ENCODE data around the gene JCAD.
A peak's percentile ranks its signal among the peaks of the same experiment; 100 is the strongest.
"Not testable (repeated sequence)": the region's sequence is repeated elsewhere in the genome, so short reads cannot be mapped to it uniquely, and the experiment has no call there.

Gene JCAD

DNA sequence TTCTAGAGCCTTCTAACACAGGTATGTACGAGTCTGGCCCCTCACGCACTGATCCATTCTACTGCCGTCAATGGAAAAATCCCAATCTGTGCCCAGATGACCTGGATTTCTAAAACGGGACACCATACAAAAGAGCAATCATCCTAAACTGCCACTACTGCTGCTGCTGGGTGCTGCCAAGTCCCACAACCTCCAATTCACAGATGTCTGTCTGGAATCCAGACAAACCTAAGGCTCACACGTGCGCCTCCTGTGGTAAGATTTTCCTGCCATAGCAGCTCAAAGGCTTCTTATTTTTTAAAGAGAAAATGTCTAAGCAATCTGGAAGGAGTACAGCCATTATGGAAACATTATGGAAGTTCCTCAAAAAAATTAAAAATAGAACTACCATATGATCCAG, 40.9 kb downstream of the JCAD start:
- DNase-seq = no peak

- no peak for DNase-seq
These were observed 41.4 kb downstream of the JCAD start for GRCh38 chr10:30017966-30018365.

DNA sequence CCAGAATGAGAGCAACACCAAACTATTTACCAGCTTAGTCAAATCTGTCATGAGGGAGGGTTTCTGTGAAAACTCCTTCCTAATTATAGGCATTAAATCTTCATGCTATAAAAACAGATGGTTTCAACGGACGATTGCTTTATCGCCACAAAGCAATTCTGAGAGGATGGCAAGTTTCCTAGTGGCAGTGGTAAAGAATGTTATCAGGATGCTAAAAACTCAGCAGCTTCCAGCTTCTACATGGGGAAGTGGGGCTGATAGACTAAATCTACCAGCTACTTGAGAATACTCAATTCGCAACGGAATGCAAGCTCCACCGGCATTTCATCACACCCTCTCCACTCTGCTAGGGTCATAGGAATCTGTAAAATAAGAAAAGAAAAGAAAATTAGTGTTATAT, 41.8 kb downstream of the JCAD start:
- DNase-seq = no peak

- DNase-seq = no peak
These were observed 44.9 kb downstream of the JCAD start for GRCh38 chr10:30014511-30014910.

GRCh38 chr10:30013757-30014156, 45.6 kb downstream of the JCAD start:
- DNase-seq = peak; percentile 70

DNA sequence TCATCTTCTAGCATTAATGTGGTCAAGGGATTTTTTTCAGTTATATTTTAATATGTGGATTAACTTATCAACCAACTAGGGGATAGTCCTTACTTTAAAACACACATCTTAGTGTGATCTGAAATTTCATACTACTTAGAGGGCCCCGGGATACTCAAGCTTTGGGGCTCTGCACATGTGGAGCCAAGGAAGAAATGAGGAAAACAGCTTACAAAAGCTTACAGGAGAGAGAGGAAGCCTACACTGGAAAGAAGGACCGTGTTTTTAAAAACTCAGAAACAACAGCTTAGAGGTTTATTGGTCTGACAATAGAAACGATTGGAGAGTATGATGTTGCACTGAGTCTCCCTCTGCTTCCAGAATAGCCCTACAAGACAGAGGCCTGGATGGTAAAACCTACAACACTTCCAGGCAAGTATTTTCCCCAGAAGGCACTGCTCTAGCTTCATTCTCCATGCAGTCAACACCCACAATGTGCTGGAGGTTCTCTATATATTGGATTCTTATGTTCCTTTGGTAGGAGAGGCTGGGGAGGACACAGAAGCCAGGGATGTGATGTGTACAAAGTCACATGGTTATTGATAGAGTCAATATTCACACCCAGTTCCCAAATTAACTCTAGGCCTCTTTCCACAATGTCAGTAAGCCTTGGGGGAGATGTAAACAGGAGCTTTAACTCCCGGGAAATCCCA, 47.3 kb downstream of the JCAD start:
- DNase-seq = no peak

DNA sequence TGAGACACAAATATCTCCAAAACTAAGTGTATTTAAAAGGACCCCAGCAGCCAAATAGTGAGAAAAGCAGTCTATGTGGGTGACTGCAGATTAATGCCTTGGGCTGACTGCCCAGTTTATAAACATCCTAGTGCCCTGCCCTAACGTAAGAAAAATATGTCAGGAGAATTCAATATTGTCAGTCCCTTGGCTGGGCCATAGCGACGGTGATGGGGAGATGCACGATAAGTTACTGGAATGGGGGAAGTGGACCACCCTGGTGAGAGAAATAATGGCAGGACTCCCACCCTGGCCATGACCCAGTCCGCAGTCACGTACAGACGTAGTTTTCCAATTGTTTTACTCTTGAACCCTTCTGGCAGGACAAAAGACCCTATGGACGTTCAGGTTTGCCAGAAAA, 48.0 kb downstream of the JCAD start:
- no peak for DNase-seq

DNA sequence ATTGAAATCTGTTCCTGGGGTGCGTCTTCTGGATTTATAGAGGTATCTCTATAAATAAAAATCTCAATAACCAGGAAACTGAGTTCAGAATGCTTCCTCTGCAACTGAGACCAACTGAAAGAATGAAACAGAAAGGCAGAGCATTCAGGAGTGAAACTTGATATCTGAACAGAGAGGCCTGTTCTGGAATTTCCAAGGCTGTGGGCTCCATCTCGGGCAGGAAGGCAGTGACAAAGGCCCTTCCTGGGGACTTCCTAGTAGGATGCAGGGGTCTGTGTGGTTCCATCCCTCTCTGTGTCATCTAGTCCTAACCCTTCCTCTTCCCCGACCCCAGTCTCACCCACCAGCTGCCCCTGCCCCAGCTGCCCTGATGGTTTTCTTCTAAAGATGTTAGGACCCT, 52.0 kb downstream of the JCAD start:
- DNase-seq = no peak

DNA sequence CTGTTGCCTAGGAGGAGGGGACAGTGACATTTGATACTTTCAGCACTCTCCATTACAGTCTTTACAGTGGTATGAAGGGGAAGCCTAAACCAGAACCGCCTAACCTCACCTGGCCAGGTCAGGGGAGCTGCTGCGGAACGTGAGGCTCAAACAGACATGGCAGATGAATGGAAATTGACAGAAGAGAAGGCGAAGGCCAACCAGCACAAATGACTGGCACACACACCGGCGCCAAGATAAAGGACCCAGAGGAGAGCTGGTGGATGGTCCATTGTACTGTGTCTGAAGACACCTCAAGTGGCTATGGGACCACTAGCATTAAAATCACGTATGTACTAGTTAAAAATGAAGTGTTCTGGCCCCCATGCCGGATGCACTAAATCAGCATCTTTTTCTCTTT, 53.0 kb downstream of the JCAD start:
- DNase-seq = no peak

- DNase-seq = not testable (repeated sequence)
These were observed 54.3 kb downstream of the JCAD start for GRCh38 chr10:30005116-30005515.

GRCh38 chr10:30002426-30003266, 56.7 kb downstream of the JCAD start:
- DNase-seq = peak; percentile 79

DNA sequence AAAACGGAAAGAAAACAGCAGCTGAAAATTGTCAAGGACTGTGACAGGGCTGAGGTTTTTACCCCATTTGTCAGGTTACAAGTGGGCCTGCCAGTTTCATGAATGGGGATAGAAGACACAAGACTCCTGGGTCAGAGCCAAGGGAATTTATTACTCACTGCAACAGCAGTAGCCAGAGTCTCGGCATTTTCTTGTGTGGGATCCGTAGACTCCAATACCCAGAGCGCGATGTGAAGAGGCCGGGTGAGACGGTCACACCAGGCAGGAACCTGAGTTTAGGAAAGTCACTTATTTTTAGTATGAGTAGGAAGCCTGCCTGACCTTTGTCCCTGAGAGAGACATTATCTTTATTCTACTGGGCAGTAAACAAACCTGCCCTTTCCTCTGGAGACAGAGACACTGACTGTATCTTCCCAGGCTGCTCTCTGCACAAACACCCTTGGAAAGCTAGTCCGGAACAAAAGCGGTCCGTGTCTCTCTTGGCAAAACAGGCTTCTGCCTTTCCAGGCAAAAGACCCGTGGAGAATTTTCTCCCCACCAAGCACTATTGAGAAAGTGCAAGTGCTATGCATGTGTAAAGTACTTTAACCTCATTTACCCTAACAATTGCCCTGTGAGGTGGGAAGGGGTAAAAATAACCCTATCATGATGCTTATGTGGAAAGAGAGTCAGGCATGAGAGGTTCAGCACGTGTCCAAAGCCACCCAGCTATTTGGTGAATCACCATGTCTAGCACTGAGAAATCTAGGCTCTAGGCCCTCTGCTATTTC, 58.4 kb downstream of the JCAD start:
- no peak for DNase-seq

DNA sequence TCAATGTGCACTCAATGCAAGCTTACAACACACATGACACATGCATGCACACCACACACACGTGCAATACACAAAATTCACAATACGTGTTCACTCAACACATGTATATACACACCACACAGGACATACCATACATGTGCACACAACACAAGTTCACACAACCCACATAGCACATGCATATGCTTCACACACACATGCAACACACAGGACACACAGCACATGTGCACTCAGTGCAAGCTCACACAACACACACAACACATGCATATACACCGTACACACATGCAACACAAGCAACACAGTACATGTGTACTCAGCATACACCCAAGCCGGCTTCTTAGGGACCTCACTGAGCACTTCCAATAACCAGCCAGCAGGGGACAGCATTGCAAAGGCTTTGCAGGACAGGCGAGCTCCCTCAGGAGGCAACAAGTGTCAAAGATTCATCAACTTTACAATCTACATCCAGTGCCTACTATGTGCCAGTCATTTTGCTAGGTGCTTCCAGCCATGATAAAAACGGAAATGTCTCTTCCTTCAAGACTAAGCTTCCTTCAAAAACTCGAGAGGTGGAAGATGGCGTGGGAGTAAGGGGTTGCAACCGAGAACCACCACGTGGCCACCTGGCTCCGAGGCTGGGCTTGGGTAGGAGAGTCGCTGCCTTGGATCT, 61.1 kb downstream of the JCAD start:
- DNase-seq = peak; percentile 80

GRCh38 chr10:29994811-29995210, 64.6 kb downstream of the JCAD start:
- DNase-seq = no peak

DNA sequence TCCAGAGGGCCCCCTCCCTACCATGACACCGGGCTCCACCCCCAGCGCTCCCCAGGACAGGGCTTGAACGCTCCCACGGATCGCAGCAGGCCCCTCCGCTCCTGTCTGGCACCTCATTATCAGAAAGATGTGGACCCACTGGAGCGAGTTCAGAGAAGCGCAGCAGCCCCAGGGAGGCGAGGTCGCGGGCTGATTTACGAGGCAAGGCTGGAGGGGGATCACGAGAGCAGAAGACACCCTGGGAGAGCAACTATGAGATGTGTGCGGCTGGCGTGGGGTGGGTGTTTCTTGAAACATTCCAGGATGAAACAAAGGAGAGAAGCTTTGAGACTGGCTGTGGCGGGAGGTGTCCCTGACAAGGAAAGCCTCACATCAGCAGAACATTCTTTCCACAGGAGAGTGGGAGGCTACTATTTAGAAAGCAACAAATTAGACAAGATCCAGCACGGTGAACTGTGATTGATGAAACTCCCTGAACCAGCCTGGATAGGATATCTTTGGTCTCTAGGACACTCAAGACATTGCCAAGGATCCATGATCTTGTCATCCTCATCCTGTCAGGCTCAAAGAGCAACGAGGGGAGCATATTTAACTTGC, 66.0 kb downstream of the JCAD start:
- DNase-seq = no peak

- no peak for DNase-seq
These were observed 66.5 kb downstream of the JCAD start for GRCh38 chr10:29992914-29993313.

- no peak for DNase-seq
These were observed 68.0 kb downstream of the JCAD start for GRCh38 chr10:29991382-29991781.

DNA sequence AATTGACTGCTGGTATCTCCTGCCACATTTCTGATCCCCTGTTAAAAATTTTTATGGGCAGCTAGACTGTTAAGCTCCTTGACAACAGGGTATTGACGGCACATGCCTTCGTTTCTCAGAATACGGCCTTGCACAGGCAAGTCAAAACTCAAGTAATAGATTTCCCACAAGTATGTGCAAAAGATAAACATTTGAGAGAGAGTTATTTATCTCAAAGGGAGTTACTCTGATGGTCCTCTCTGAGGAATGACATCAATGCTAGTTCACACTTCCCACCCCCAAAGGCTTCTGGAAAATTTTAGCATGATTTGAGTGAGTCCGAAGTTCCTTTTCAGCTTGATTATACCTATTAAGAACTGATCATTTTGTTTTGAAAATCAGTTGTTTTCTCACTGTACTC, 71.9 kb downstream of the JCAD start:
- no peak for DNase-seq

- no peak for DNase-seq
These were observed 76.3 kb downstream of the JCAD start for GRCh38 chr10:29982997-29983648.

- DNase-seq = no peak
These were observed 77.9 kb downstream of the JCAD start for GRCh38 chr10:29981510-29981909.

- no peak for DNase-seq
These were observed 79.3 kb downstream of the JCAD start for GRCh38 chr10:29980084-29980483.

DNA sequence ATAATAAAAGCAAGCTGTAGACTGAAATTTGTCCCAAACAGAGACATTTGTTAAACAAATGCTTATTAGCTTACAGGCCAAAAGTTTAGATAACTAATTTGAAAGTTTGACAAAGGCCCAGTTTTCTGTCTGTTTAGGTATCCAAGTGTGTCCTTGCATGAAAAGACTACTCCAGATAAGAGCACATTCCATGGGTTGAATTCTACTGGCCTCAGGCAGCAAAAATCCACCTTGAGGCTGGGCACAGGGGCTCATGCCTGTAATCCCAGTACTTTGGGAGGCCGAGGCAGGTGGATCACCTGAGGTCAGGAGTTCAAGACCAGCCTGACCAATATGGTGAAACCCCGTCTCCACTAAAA, 80.0 kb downstream of the JCAD start:
- not testable (repeated sequence) for DNase-seq
